H1 (cell line): ENCODE measurements around the gene PUS7L. TPM values are rescaled to one million over a fixed set of nuclear protein-coding genes. Genes with fewer than 3 reads are reported as not detected.

Experiments used
- CTCF ChIA-PET: fragments of 300-600 bp; sonication (Branson Sonifier 250); formaldehyde crosslinking; loops from one replicate; lab custom pipeline; 2021; ENCODE audit not compliant: partially characterized antibody; lab: Charles Lee
- POLR2A ChIA-PET: fragments of 300-600 bp; sonication (Branson Sonifier 250); formaldehyde crosslinking; loops from one replicate; lab custom pipeline; 2021; ENCODE audit warnings: inconsistent platforms; ENCODE audit not compliant: partially characterized antibody; lab: Charles Lee
- DNase-seq, 2 experiments: peaks; one replicate each; pipeline versions ENCODE4 v3.0.0 to v3.0.0-alpha.2; 2010 to 2022; ENCODE audit warnings: low spot score in 2 of 2, low read depth in 1 of 2, mixed read lengths in 1 of 2
- FAIRE-seq: peaks from 2 replicates; lab custom pipeline; 2011; peaks lifted over from hg19 to GRCh38; lab: Jason Lieb, UNC
- H2AFZ ChIP-seq: 2 replicates; pipeline ENCODE4 v1.8.1; 2012; ENCODE audit warnings: low read length, inconsistent platforms
- H2AK5ac ChIP-seq: 2 replicates; pipeline ENCODE4 v1.6.1; 2013; ENCODE audit warnings: low read depth, low read length
- H2BK120ac ChIP-seq: replicated peaks from 2 replicates; pipeline ENCODE3; 2013; ENCODE audit warnings: low read depth, low read length, inconsistent platforms
- H2BK12ac ChIP-seq: 2 replicates; pipeline ENCODE4 v1.6.1; 2013; ENCODE audit warnings: low read depth, low read length
- H2BK15ac ChIP-seq: 2 replicates; pipeline ENCODE4 v1.6.1; 2013; ENCODE audit warnings: low read length
- H2BK20ac ChIP-seq: 2 replicates; pipeline ENCODE4 v1.6.1; 2013; ENCODE audit warnings: low read length
- H2BK5ac ChIP-seq: 2 replicates; pipeline ENCODE4 v1.6.1; 2013; ENCODE audit warnings: low read depth, low read length
- H3K14ac ChIP-seq: 2 replicates; pipeline ENCODE4 v1.6.1; 2013; ENCODE audit warnings: inconsistent platforms; ENCODE audit not compliant: insufficient read length
- H3K18ac ChIP-seq: 2 replicates; pipeline ENCODE4 v1.6.1; 2013; ENCODE audit warnings: low read length; ENCODE audit errors: extremely low read depth
- H3K23ac ChIP-seq: 2 replicates; pipeline ENCODE4 v1.6.1; 2013; ENCODE audit warnings: inconsistent platforms; ENCODE audit not compliant: insufficient read length
- H3K23me2 ChIP-seq: 2 replicates; pipeline ENCODE4 v1.6.1; 2013; ENCODE audit warnings: low read depth, low read length
- H3K27ac ChIP-seq: 2 replicates; pipeline ENCODE4 v1.6.1; 2011; ENCODE audit warnings: low read depth, low read length, inconsistent platforms
- H3K27me3 ChIP-seq, 4 experiments: replicated peaks in 1 of 4; 1 replicate in 1 of 4; 2 replicates in 3 of 4; pipeline versions ENCODE4 v1.6.1 to v1.8.1; 2011 to 2013; ENCODE audit warnings: low read length in 3 of 4, mild to moderate bottlenecking in 3 of 4, inconsistent platforms in 2 of 4, mixed read lengths in 2 of 4, moderate library complexity in 1 of 4; ENCODE audit not compliant: control insufficient read depth in 3 of 4, insufficient read depth in 3 of 4; ENCODE audit errors: extremely low read depth in 1 of 4
- H3K36me3 ChIP-seq, 4 experiments: 2 replicates each; pipeline versions ENCODE4 v1.6.1 to v1.8.1; 2011 to 2013; ENCODE audit warnings: mild to moderate bottlenecking in 4 of 4, low read length in 3 of 4, moderate library complexity in 2 of 4, control low read depth in 1 of 4, inconsistent platforms in 1 of 4; ENCODE audit not compliant: insufficient read depth in 4 of 4, control insufficient read depth in 2 of 4
- H3K4ac ChIP-seq: replicated peaks from 2 replicates; pipeline ENCODE3; 2013; ENCODE audit warnings: low read length, low read depth, mixed read lengths, inconsistent platforms; ENCODE audit not compliant: insufficient read length
- H3K4me1 ChIP-seq, 4 experiments: replicated peaks in 1 of 4; 1 replicate in 1 of 4; 2 replicates in 3 of 4; pipeline versions ENCODE4 v1.6.1 to v1.8.1; 2011 to 2013; ENCODE audit warnings: low read length in 3 of 4, inconsistent platforms in 2 of 4, mixed read lengths in 1 of 4; ENCODE audit not compliant: insufficient read depth in 4 of 4, control insufficient read depth in 3 of 4
- H3K4me2 ChIP-seq, 2 experiments: 2 replicates each; pipeline versions ENCODE4 v1.6.1 to v1.8.1; 2011 to 2013; ENCODE audit warnings: low read depth in 2 of 2, low read length in 2 of 2, control low read depth in 1 of 2, inconsistent platforms in 1 of 2, mild to moderate bottlenecking in 1 of 2; ENCODE audit not compliant: insufficient read depth in 1 of 2
- H3K4me3 ChIP-seq, 4 experiments: fragments of 200-600, 300-600 bp in 1 of 4; sonication (generic), shearing (Covaris generic), sonication (Bioruptor Twin) in 1 of 4; 2 replicates each; pipeline versions ENCODE4 v1.5.1 to v1.8.1; 2011 to 2016; ENCODE audit warnings: low read length in 4 of 4, low read depth in 3 of 4, control low read depth in 2 of 4, inconsistent platforms in 2 of 4, mild to moderate bottlenecking in 2 of 4, mixed read lengths in 1 of 4, moderate library complexity in 1 of 4; ENCODE audit not compliant: insufficient read depth in 2 of 4; ENCODE audit errors: extremely low read depth in 1 of 4
- H3K56ac ChIP-seq: replicated peaks from 2 replicates; pipeline ENCODE3; 2013; ENCODE audit warnings: low read depth, mild to moderate bottlenecking, mixed read lengths, low read length, inconsistent platforms; ENCODE audit not compliant: insufficient read length
- H3K79me1 ChIP-seq: 2 replicates; pipeline ENCODE4 v1.6.1; 2013; ENCODE audit warnings: low read depth, low read length, control low read depth
- H3K79me2 ChIP-seq, 2 experiments: 2 replicates each; pipeline versions ENCODE4 v1.6.1 to v1.8.1; 2012 to 2013; ENCODE audit warnings: low read length in 2 of 2, mild to moderate bottlenecking in 2 of 2, inconsistent platforms in 1 of 2; ENCODE audit not compliant: insufficient read depth in 2 of 2, control insufficient read depth in 1 of 2
- H3K9ac ChIP-seq, 4 experiments: replicated peaks in 1 of 4; 1 replicate in 1 of 4; 2 replicates in 3 of 4; pipeline versions ENCODE4 v1.6.1 to v1.8.1; 2011 to 2013; ENCODE audit warnings: low read depth in 3 of 4, low read length in 3 of 4, control low read depth in 2 of 4, mild to moderate bottlenecking in 2 of 4, moderate library complexity in 2 of 4, inconsistent platforms in 1 of 4; ENCODE audit errors: extremely low read depth in 1 of 4
- H3K9me3 ChIP-seq, 2 experiments: 2 replicates each; pipeline versions ENCODE4 v1.6.1 to v1.8.1; 2012 to 2013; ENCODE audit warnings: mild to moderate bottlenecking in 2 of 2, moderate library complexity in 2 of 2, control low read depth in 1 of 2, inconsistent platforms in 1 of 2, low read depth in 1 of 2, low read length in 1 of 2, mixed read lengths in 1 of 2; ENCODE audit not compliant: insufficient read depth in 2 of 2
- H4K20me1 ChIP-seq, 2 experiments: replicated peaks in 1 of 2; 2 replicates each; pipeline versions ENCODE3 to v1.8.1; 2011 to 2013; ENCODE audit warnings: inconsistent platforms in 2 of 2, low read length in 2 of 2, mild to moderate bottlenecking in 1 of 2; ENCODE audit not compliant: insufficient read depth in 2 of 2, control insufficient read depth in 1 of 2
- H4K5ac ChIP-seq: 2 replicates; pipeline ENCODE4 v1.6.1; 2013; ENCODE audit warnings: low read length, low read depth, mixed read lengths, inconsistent platforms; ENCODE audit not compliant: insufficient read length
- H4K8ac ChIP-seq: 2 replicates; pipeline ENCODE4 v1.8.0; 2013; ENCODE audit warnings: mild to moderate bottlenecking, moderate library complexity, low read length, inconsistent platforms; ENCODE audit not compliant: insufficient read depth; ENCODE audit errors: extremely low read depth
- H4K91ac ChIP-seq: replicated peaks from 2 replicates; pipeline ENCODE3; 2013; ENCODE audit warnings: low read length, mixed read lengths, inconsistent platforms; ENCODE audit not compliant: insufficient read length
- RAD21 ChIP-seq, 2 experiments: IDR thresholded peaks in 1 of 2; conservative IDR thresholded peaks in 1 of 2; 2 replicates each; pipeline ENCODE4 v1.6.1; 2011; ENCODE audit warnings: low read depth in 2 of 2, low read length in 2 of 2, improper control_type of control experiment in 1 of 2, inconsistent platforms in 1 of 2, mild to moderate bottlenecking in 1 of 2, moderate library complexity in 1 of 2
- RBBP5 ChIP-seq: IDR thresholded peaks from 2 replicates; pipeline ENCODE4 v1.7.1; 2012; ENCODE audit warnings: low read depth, mild to moderate bottlenecking, inconsistent platforms, low read length, moderate library complexity, borderline replicate concordance
- WGBS, 2 experiments: shearing (Covaris generic) in 1 of 2; methylation state at CpG; one replicate each; pipeline versions ENCODE4 v1.1.6 to v1.1.7; 2013 to 2015; ENCODE audit warnings: low lambda C conversion rate in 2 of 2, mixed read lengths in 2 of 2, inconsistent platforms in 1 of 2, low coverage in 1 of 2, missing lambda C conversion rate in 1 of 2; ENCODE audit not compliant: insufficient replicate concordance in 2 of 2, insufficient coverage in 1 of 2, insufficient read length in 1 of 2; ENCODE audit errors: extremely low coverage in 1 of 2, missing lambda C conversion rate in 1 of 2; 5-methylcytosine and 5-hydroxymethylcytosine counted together
- polyA plus RNA-seq, 7 experiments: library from polyadenylated mRNA; depleted of rRNA in 3 of 7; stranded (reverse) in 5 of 7; unstranded in 2 of 7; fragments of >200 nt in 5 of 7; fragments of 200-250 nt in 2 of 7; gene quantifications; 1 replicate in 5 of 7; 2 replicates in 1 of 7; 4 replicates in 1 of 7; pipeline versions ENCODE4 v1.2.1 to v1.2.3, GENCODE V29; 2011 to 2013; ENCODE audit warnings: missing spikeins in 2 of 7, mixed read lengths in 2 of 7
- total RNA-seq: library from RNA; stranded (reverse); fragmentation: NEBNext Ultra II Directional; extraction: Animal tissue kit (Norgen Biotek cat#: 25700); gene quantifications from 2 replicates; pipeline ENCODE4 v1.2.1, GENCODE V29; 2021

PUS7L gene
- total and polyA plus RNA-seq, 2 of the 8 experiments (the other 6 are each of a cell fraction or from before 2014, with no cell fraction given): 3.6 to 26.8 TPM

- no peak for FAIRE-seq
- Histone ChIP-seq H3K14ac (no peak overlapping the region), H3K56ac (no peak overlapping the region)
Measured at GRCh38 chr12:43733687-43734086, 24.9 kb downstream of the PUS7L start.

More at GRCh38 chr12:43733687-43734086, 24.9 kb downstream of the PUS7L start:
- Histone ChIP-seq H3K18ac (no peak overlapping the region), H3K36me3 (peaks cover 0 to 6% (median 5%) of the 10 kb centered on the region in 4 experiments; a peak in 4 of 8 replicates), H3K9ac (no peak overlapping the region), H4K5ac (no peak overlapping the region), H3K79me1 (no peaks in the 10 kb centered on the region), H3K4me3 (no peak overlapping the region), H2BK12ac (no peak overlapping the region), H3K27me3 (no peaks in the 10 kb centered on the region), H2AFZ (no peak overlapping the region), H2BK120ac (no peak overlapping the region), H3K9me3 (no peaks in the 10 kb centered on the region), H4K8ac (no peak overlapping the region), H4K20me1 (no peaks in the 10 kb centered on the region), H4K91ac (no peak overlapping the region), H2BK5ac (no peak overlapping the region), H3K4me1 (no peaks in the 10 kb centered on the region), H3K23ac (no peak overlapping the region), H3K79me2 (no peaks in the 10 kb centered on the region), H3K4ac (no peak overlapping the region), H2BK15ac (no peak overlapping the region), H3K23me2 (no peaks in the 10 kb centered on the region), H2BK20ac (no peak overlapping the region), H2AK5ac (no peak overlapping the region), H3K4me2 (no peak overlapping the region), H3K27ac (no peak overlapping the region)
- TF ChIP-seq RAD21 (IDR thresholded peaks at IDR 0.05 in 1 of 2, conservative IDR thresholded peaks at IDR 0.05 in 1 of 2; ENCODE audit: low read depth in 2 of 2, low read length in 2 of 2): 0 out of 4 replicates have a peak, but pooled peaks of 1 of the 2 experiments have one; percentile 2
- TF ChIP-seq RBBP5: no peak
- CTCF ChIA-PET: no interaction called here
- WGBS, 2 experiments: 83% methylated on average over 3 of the region's 3 CpGs; no CpG with 5 or more reads in 1 of the 2 experiments
- no peak for DNase-seq
- POLR2A ChIA-PET: no interaction called here
